HG03066 (cell line): ENCODE results near the gene BRINP3.
"Not testable (repeated sequence)": the region's sequence is repeated elsewhere in the genome, so short reads cannot be mapped to it uniquely, and the experiment has no call there.

ENCODE experiments used
- ATAC-seq: cut with Tn5 transposase; IDR thresholded peaks from one replicate; pipeline ENCODE4 v1.9.1; 2021; ENCODE audit warnings: low read depth; ENCODE audit not compliant: unreplicated experiment

BRINP3 gene

DNA sequence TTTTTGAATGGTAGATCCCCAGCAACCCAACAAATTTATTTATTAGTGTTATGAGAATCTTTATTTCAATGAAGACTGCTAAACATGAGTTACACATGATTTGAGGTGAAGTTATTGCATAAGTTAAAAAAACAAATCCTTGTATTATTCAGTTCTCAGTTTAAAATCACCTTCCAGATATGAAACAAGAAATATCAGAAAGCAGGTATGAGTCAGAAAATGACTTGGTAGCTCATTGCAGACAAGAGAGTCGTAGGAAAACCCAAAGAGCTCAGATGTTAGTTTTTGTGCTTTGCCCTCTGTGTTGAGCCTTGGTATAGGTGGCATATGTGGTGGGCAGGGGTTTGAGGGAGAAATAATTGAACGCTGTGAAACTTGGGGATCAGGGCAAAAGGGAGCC lies 339.4 kb downstream of the BRINP3 start:
- ATAC-seq: no peak

GRCh38 chr1:190129366-190129765 lies 348.3 kb downstream of the BRINP3 start:
- ATAC-seq: no peak

- no peak for ATAC-seq
These were observed 350.9 kb downstream of the BRINP3 start for GRCh38 chr1:190126728-190127127.

DNA sequence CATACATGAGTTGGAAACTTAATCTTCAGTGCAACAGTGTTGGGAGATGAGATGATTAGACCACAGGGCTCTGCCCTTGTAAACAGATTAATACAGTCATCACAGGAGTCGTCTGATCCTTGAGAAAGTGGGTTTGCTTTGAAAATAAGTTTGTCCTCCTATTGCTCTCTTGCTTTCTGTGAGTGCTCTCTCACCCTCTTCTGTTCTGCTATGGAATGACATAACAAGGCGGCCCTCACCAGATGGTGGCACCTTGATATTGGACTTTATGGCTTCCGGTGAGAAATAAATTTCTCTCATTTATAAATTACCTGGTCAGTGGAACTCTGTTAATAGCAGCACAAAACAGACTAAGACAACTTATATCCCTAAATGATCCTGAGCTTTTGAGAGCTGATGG lies 353.6 kb downstream of the BRINP3 start:
- ATAC-seq: no peak

- not testable (repeated sequence) for ATAC-seq
These were observed 357.1 kb downstream of the BRINP3 start for GRCh38 chr1:190120564-190120963.

DNA sequence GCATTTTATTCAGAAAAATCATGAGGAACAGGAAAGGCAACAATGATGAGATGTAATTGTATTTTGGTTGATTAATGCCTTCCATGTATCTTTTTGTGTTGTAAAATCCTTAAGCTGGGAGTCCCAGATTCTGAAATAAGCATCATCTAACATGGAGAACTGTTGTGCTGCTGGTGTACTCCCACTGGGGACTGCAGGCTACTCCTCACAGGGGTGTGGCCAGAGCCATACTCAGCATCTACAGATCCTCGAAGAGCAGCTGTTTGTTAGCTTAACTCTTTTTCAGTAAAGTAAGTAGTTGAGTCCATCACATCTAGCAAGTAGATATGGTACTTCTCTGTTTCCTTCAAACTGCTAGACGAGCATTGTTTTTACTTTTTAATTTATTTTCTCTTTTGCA lies 358.0 kb downstream of the BRINP3 start:
- no peak for ATAC-seq

DNA sequence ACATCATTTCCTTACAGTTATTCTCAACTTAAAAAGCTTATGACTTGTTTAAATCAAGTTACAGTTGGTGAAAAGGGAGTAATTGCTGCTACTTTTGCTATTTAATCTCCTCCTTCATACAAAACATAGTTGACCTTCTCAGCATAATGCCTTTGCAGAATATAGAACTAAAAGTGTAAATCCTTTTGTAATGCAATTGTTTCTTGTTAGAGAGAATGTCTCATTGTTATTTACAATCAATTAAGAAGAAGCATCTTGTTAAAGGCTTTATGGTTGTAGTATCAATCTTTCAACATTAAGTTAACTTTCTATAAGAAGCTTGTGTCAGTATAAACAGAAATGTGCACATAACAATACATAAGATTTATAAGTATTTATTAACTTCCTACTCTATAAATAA lies 360.7 kb downstream of the BRINP3 start:
- no peak for ATAC-seq

DNA sequence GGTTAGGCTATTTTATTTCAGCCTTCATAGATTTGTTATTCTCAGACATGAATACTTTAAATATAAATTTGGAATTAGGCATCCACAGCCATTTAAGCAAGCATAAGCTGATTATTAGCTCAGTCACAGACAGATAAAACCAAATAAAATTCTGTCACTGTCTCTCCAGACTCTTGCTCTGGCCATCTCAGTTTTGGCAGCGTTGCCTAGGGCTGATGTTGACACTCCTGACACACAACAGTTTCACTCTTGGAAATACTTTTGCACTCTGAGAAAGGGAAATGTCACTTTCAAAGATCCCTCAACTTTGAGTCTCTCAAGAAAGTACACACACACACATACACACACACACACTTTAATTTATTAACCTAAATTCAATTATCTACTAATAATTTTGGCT lies 372.7 kb downstream of the BRINP3 start:
- no peak for ATAC-seq

DNA sequence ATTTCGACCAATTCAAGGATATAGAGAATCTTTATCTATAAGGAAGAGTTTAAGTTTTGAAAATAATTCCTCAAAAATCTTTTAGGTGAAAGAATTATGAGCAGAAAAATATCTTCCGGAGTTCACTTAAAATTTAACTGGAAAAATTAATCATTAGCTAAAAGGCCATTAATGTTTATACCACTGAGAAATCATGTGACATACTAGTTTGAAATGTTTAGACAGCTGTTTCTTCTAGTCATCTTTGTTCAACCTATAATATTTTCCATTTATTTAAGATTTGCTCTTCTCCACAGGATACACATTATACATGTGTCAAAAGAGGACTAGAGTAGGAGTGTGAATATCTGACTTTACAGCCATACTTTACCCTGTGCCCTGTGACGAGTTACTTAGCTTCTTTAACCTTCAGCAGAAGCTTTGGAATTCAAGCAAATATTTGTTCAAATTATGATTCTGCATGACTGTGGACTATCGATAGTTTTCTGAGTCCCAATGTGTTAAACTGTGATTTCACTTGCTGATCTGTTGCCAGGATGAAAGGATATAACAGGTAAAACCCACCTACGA lies 374.8 kb downstream of the BRINP3 start:
- no peak for ATAC-seq

- ATAC-seq: no peak
These were observed 375.9 kb downstream of the BRINP3 start for GRCh38 chr1:190101756-190102155.

DNA sequence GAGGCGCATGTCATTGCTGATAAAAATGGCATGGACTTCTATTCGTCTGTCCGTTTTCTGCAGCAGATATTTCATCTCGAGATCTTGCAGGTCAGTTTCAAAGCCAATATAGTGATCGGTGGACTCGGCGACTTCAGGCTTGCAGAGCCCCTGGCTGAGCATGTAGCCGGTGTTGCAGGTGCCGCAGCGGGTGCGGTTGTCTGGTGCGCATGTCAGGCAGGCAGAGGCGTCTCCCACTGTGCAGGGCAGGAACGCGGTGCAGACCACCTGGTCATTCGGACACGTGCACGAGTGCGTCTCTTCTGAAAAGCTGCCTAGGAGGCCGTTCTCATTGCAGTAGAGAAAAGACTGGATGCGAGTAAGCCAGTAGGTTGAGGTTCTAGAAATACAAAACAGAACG lies 378.9 kb downstream of the BRINP3 start:
- no peak for ATAC-seq

GRCh38 chr1:190098107-190098506 lies 379.6 kb downstream of the BRINP3 start:
- ATAC-seq: no peak

- no peak for ATAC-seq
These were observed 382.1 kb downstream of the BRINP3 start for GRCh38 chr1:190095596-190095995.

DNA sequence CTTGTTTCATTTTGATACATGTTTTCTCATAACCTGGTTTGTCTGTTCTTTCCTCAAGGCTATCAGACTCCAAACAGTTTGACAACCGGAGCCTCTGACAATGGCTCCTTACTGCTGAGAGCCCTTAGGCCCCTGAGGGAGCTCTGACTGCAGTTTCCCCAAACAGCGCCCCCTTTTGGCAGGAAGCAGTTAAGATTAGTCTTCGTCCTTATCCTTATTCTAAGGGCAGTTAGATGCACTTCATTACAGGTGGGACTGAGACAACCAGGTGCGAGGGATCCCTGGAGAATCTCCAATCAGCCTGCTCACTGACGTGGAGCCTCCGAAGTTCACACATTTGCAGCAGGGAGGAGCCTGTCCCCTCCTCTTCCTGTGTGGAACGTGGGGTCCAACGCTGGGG lies 393.1 kb downstream of the BRINP3 start:
- ATAC-seq: peak; percentile 65

DNA sequence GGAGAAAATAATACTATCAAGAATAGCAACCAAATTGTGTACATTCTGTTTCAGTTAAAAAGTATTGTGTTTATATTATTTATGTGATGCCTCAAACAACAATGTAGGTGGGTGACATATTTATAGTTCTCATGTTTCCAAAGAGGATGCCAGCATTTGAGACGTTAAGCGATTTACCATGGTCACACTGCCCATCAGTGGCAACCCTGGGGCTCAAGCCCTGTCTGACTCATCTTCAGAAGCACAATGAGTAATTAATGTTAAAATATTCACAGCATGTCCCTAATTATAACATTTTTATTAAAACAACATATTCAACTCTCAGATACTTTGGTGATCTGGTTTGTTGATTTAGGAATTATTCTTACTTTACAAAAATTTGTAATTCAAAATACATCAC lies 409.4 kb downstream of the BRINP3 start:
- ATAC-seq: no peak

GRCh38 chr1:190067592-190067991 lies 410.1 kb downstream of the BRINP3 start:
- no peak for ATAC-seq

- no peak for ATAC-seq
These were observed 411.7 kb downstream of the BRINP3 start for GRCh38 chr1:190066011-190066410.

GRCh38 chr1:190049314-190049713 lies 428.4 kb downstream of the BRINP3 start:
- ATAC-seq: no peak
